Activated T-cell treated with anti-CD3 and anti-CD28 coated beads for 1 hour (primary cell): ENCODE data around the gene CILP.
"Not testable (repeated sequence)": the region's sequence is repeated elsewhere in the genome, so short reads cannot be mapped to it uniquely, and the experiment has no call there.

Source experiments
- DNase-seq: peaks from one replicate; pipeline ENCODE4 v3.0.0-alpha.2; 2020; ENCODE audit warnings: low read depth

Gene CILP

DNA sequence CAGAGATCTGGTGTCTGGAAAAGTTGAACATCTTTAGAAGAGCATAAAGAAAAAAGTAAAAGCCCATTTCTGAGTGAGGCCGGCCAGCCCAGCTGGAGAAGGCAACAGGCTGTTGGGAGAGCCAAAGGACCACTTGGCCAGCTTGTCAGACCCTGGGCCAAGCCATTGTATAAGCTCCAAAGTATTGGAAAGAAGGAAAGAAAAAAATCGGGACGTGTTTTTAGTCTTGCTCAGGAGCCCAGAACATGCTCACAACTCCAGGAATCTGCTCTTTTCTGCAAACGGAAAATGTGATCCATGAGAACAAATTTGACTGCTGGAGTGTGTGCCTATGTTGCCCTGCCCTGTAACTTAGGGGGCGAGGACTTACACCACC is 15.7 kb downstream of the CILP start:
- DNase-seq, result no peak

DNA sequence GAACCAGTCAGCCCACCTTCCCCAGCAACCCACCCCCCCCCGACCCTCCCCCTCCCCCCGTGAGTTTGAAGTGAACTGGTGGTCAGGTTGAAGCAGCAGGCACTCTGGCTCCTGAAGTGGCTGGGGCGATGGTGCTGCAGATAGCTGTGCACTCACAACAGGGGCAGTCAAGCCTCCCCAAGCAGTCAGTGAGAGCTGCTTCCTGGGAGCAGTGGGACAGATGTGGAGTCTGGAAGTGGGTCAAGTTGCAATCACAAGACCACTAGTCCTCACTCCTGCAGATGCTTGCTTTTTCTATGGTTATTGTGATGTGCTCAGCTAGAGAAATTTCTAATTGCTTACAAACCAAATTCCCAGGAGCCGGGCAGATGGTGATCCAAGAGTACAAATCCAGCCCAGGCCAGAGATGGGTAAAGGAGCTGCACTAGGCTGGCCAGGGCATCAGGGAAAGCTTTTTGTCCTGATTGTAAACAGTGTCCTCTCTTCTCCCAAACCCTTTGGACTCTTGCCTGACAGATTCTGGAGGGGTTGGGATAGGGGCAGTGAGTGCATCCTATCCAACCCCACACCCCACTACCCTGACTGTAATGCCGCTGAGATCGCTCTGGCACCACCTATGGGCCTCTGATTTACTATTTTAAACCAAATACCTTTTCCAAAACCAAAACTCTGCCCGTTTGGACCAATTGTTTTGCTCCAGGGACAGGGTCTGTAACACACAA is 16.3 kb downstream of the CILP start:
- no peak for DNase-seq

DNA sequence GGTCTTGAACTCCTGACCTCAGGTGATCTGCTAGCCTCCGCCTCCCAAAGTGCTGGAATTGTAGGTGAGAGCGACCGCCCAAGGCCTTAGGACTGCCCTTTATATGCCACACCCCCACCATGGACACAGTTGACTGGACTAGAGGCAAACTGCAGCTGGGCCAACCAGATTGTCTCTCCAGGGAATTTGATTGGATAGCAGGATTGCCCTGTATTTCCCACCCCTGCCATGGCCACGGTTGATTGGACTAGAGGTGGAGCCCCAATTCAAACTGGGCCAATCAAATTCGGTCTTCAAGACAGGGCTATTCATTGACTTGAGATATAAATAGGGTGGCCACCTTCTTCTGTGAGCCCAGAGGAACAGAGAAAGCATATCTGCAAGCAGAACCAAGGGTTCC is 19.3 kb downstream of the CILP start:
- DNase-seq, result no peak

DNA sequence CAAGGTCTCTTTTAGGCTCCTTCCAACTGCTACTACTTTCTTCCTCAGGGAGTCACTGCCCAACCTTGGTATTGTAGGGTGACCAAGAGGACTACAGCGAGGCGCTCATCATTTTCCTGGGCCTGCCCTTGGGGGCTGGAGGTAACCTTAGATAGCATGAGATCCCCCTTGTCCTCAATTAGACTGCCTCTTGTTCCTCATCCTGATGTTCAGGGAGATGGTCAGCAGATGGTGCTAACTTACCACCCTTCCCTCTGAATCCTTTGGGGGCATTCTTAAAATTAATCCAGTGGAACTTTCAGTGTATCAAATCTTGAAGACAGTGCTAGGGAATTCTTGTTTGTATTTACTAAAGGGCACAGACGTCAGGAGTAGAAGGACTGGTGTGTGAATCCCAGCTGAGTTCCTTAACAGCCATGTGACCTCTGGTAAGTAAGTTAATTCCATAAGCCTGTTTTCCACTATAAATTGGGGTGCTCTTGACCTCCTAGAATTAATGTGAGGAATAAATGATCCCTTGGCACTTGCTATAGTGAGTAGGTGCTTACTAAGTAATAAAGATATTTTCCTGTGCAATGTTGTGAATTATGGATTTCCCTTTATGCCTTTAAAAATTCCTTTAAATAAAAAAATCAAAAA is 22.1 kb downstream of the CILP start:
- no peak for DNase-seq

DNA sequence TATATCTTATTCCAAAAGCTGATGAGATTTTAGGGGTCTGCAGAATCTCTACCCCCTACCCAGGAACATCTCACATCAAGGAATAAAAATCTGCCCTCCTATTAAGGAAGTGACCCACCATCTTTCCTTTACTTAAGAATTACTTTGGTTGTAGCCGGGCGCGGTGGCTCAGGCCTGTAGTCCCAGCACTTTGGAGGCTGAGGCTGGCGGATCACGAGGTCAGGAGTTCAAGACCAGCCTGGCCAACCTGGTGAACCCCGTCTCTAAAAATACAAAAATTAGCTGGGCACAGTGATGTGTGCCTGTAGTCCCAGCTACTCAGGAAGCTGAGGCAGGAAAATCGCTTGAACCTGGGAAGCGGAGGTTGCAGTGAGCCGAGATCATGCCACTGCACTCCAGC is 22.8 kb downstream of the CILP start:
- not testable (repeated sequence) for DNase-seq

DNA sequence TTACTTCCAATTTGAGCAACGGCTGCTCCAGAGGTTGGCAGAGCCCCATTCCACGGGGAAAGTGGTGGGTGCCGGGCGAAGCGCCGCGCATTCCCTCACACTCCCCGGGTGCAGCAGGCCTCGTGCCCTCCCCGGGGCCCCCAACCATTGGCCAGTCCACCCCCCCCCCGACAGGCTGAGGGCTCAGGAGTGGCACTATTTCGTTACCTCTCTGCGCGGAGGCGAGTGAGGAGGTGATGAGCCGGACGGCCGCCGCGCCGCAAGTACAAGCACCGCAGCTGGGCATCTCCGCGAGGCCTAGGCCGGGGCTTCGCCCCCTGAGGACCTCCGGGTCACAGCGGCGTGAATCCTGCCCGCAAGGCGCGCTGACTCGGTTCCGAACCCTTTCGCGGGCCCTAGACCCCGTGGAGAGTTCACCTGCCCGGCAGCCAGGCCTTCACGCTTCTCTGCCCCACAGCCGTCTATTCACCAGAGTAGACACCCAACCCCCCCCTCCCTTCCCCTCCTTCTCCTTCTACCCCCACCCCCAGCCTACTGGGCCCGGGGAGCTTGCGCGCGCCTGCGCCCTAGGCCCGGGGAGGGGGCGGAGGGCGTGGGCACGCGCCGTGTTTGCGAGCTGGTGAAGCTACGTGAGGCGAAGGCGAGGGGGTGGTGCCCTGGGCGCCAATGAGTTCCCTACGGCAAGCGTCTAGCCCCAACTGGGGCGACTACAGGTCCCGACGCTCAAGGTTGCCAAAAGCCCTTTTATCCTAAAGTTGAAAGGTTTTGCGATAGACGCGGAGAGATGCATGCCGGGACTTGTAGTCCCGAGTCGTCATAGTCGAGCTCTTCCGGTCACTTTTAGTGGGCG is 26.2 kb downstream of the CILP start, which contains the start of gene CLPX:
Gene CLPX (minus strand): TSS at position 475 of the 850 bp plus-strand sequence. CDS start 189 bp downstream, at position 286.
- DNase-seq, result peak; percentile 81

DNA sequence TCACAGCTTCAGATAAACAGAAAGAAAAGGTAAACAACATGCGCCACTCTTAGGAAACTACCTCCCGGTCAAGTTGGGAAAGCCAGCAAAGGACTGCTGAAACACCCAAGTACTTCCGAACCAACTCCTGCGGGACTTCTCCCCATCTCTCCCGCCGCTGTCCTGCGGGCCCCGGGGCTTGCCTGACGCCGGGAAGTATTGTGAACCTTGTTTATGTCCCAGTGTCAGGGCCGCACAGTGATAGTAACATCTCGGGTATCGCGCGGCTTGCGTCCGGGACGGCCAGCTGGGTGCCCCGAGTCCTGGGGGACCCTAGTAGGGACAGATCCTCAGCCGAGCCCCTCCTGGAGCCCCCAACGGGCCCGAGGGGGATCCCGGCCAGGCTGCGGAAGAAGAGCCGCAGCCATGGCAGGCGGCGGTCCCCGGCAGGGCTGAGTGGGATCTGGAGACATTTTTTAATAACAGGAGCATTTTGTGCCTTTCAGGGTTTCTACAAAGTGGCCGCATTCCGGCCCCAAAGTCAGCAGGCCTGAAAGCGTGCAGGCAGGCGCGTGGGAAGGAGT is 26.9 kb downstream of the CILP start:
- peak; percentile 5 for DNase-seq

DNA sequence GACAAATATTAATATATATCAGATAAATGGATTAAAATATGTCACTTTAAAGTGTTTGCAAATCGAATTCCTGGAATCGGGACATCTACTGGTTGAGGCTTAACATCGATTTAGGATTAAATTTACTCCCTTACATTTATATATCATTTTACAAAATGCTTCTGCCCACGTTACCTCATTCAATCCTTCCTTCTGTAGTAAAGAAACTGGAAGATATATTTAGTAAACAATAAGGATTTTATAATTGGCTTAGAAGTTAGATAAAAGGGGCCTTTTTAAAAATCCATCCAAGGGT is 27.5 kb downstream of the CILP start:
- DNase-seq, result no peak

DNA sequence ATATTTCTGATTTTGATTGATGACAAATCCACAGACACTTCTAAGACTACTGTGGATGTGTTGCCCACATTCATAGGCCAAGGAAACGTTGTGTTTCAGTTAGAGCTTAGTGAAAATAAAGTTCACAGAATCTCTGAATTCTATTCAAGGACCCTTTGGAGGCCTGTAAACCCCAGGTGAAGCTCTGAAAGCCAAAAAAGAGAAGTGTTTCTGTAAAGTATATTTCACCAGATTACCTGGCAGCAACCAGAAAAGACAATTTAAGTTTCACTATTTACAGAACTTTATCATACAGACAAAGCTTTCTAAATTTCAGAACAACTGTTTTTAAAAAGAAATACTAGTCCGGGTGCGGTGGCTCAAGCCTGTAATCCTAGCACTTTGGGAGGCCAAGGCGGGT is 28.7 kb downstream of the CILP start:
- no peak for DNase-seq

DNA sequence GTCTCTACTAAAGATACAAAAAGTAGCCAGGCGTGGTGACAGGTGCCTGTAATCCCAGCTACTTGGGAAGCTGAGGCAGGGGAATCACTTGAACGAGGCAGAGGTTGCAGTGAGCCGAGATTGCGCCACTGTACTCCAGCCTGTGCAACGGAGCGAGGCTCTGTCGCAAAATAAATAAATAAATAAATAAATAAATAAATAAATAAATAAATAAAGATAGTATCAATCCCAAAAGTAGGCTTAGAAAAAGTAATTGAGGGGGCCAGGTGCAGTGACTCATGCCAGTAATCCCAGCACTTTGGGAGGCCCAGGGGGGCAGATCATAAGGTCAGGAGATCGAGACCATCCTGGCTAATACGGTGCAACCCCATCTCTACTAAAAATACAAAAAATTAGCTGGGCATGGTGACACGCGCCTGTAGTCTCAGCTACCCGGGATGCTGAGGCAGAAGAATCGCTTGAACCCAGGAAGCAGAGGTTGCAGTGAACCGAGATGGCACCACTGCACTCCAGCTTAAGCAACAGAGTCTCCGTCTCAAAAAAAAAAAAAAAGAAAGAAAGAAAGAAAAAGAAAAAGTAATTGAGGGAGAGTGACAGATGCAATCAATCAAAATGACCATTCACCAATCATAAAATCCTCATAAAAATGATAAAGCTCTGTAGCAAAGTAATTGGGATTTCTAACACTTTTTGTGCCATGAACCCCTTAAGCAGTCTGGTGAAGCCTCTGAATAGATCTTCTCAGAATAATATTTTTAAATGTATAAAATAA is 29.5 kb downstream of the CILP start:
- DNase-seq, result not testable (repeated sequence)

DNA sequence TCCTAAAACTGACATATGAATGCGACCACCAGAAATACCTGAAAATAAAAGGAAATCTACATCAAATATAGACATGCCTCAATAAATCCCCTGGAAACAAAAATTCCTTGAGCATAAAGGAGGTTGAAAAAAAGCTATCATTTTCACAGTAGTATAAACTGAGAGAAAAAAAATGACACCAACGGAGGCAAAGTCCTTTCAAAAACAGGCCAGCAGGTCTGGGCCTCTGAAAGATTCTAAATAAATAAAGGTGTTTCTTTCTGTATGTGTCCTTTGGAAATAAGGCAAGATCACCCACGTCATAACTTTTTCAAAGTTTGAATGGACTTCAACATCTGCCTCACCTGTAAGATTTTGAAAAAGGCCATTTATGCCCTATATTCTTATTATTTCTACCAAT is 31.1 kb downstream of the CILP start:
- no peak for DNase-seq

DNA sequence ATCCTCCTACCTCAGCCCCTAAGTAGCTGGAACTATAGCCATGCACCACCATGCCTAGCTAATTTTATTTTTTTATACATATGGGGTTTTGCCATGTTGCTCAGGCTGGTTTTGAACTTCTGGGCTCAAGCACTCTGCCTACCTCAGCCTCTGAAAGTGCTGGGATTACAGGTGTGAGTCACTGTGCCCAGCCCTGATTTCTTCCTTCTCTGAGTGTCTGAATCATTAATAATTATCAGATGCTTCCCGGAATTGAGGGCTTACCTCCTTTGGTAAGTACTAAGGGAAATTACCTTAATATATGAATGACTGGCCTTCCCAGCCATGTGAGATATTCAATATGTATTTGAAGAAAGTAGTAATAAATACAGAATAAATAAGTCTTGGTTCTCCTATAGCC is 33.4 kb downstream of the CILP start:
- DNase-seq, result no peak

DNA sequence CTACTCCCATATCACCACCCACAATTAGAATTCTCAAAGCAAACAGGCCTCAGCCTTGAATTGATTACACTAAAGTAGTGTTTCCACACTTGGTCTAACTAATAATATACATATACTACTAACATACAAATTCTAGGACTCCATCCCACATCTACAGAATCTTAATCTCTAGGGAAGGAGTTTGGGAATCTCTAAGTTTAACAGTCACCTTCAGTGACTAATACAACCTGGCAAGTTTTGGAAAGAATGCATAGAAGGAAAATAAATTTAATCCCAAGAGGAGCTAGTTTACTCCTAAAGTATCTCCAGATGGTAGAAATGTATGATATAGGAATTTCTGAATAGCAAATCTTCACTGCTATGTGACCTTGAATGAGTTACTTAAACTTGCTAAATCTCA is 35.2 kb downstream of the CILP start:
- DNase-seq, result no peak

DNA sequence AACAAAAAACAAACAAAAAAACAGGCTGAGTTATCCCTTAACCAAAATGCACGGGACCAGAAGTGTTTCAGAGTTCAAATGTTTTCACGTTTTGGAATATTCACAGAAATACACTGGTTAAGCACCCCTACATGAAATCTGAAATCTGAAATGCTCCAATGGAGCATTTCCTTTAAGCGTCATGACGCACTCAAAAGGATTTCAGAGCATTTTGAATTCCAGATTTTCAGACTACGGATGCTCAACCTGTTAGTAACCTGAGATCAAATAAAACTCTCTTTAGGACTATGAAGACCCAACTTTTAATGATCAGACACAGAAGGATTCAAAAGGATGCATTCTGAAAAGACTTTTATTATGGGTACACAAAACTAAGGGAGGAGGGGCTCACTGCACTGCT is 35.8 kb downstream of the CILP start:
- no peak for DNase-seq

DNA sequence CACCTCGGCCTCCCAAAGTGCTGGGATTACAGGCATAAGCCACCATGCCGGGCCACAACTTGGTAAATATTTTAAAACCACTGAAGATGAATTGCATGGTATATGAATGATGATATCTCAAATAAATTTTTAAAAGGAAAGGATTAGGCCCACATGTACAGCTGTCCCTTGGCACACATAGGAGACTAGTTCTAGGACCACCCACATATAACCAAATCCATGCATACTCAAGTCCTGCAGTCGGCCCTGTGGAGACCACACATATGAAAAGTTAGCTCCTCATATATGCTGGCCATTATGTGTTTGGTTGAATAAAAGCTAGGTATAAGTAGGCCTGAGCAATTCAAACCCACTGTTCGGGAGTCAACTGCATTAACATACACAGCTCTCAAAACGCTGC is 36.8 kb downstream of the CILP start:
- no peak for DNase-seq

DNA sequence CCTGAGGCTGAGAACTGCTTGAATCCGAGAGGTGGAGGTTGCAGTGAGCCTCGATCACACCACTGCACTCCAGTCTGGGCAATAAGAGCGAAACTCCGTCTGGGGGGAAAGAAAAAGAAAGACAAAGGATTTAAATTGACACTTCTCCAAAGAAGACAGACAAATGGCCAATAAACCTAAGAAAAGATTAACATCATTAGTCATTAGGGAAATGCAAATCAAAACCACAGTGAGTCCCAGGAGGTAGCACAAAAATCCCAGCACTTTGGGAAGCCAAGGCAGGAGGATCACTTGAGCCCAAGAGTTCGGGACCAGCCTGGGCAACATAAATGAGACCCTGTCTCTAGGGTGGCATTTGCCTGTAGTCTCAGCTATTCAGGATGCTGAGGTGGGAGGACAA is 38.7 kb downstream of the CILP start:
- no peak for DNase-seq

DNA sequence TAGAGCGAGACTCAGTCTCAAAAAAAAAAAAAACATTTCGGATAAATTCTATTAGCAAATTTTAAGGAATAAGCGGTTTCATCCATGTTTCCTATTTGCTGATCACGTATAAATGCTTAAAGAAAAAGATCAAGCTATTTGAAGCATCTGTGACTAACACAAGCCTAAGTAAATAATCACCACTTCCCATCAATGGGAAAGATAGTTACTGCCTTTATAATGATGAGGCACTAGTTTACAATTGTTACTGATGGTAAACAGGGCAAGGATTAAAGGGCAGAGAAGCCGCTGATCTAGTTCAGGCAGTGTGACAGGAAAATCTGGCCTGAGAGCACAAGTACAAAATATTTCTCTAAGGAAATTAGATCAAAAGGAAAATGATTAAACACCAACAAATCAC is 39.8 kb downstream of the CILP start:
- no peak for DNase-seq

DNA sequence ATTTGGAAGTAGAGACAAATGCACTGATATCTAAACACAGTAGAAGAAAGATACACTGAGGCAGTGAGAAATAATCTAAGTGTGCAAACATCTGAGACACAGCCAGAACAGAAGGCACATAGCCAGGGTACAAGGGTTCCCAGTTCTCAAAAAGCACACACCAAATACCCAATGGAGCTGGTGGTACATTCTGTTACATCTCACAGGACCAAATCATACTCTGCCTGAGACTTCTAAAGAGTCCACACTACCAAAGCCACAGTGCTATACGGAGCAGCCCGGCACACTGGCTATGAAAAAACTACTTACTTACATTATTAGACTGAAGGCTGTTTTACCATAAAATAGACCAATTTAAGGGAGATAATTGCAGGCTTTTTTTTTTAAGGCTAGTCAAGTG is 45.4 kb downstream of the CILP start:
- DNase-seq, result no peak

DNA sequence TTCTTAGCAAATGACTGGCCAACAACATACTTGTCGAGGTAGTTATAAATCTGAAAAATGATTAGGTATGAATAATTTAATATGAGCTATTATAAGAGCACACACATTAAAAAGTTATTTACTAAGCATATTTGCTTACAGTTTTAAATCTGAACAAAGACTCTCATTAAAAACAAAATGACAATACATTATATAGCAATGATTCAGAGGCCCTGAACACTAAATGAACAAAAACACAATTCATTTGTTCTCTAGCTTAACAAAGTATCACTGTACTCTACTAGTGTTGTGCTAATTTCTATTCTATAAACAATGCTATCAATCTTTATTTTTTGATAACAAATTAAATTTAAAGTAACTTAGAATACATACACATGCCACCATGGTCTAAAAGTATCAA is 47.1 kb downstream of the CILP start:
- no peak for DNase-seq

DNA sequence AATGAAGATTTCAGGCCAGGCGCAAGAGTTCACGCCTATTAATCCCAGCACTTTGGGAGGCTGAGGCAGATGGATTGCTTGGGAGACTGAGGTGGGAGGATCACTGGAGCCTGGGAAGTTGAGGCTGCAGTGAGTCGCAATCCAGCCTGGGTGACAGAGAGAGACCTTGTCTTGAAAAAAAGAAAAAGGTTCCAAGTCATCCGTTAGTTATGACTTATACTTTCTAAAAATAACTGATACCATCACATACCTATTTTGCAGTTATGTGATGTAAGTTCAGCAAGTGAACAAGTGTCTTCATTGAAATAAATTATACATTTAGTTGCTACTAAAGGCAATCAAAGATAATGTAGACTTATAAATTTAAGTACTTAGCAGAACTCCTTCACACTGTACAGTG is 48.2 kb downstream of the CILP start:
- no peak for DNase-seq

DNA sequence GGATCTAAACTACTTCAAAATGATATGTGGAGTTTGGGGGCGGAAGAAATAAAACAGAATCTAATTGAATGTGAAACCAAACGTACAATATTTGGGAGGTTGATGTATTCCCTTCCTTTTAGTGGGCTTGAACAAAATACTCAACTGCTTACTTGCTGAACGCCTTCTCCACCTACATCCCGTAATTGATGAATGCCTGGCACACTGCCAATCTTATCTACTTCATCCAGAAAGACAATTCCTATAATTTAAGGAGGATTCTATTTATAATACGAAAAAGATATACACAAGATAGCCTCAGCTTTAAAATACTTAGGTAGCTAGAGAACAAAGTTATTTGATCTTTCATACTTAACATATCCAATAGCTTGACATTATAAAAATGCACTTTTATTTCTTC is 54.6 kb downstream of the CILP start:
- DNase-seq, result no peak

DNA sequence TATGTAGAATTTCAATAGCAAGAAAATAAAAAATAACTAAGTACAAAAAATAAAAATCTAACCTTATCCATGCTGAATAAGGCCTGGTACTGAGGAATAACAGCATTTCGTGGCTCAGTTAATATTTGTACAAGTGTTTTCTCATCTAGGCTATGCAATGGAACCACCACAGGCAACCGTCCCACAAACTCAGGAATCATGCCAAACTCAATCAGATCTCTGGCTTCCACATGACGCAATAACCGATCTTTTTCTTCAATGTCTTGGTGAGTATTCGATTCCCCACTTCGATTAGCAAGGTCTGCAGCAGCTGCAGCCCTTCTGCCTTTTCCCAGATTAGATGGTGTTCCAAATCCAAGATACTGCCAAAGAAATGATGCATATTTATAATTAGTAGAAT is 56.6 kb downstream of the CILP start:
- no peak for DNase-seq
